Measurements from ENCODE around the gene NCKAP5.

The NCKAP5 gene

GRCh38 chr2:132751836-132752235 is 816.4 kb downstream of the NCKAP5 start:
- ChIA-PET POLR2A (no interaction called here), CTCF (no interaction called here)
- TF ChIP-seq FOXM1 (IDR thresholded peaks at IDR 0.05; ENCODE audit: borderline replicate concordance) (no peak), ARNT (IDR thresholded peaks at IDR 0.05) (no peak), SP1 (IDR thresholded peaks at IDR 0.05) (no peak), LEF1 (IDR thresholded peaks at IDR 0.05; ENCODE audit: borderline replicate concordance) (no peak), NFRKB (IDR thresholded peaks at IDR 0.05) (no peak), ZNF384 (IDR thresholded peaks at IDR 0.05) (no peak), L3MBTL2 (conservative IDR thresholded peaks at IDR 0.05) (no peak), FOXA1 (IDR thresholded peaks at IDR 0.05) (no peak), CTBP1 (IDR thresholded peaks at IDR 0.05; ENCODE audit: borderline replicate concordance) (no peak), BHLHE40 (IDR thresholded peaks at IDR 0.05; ENCODE audit: borderline replicate concordance) (no peak), HDGF (IDR thresholded peaks at IDR 0.05; ENCODE audit: borderline replicate concordance) (no peak), TARDBP (IDR thresholded peaks at IDR 0.05) (no peak), ELF4 (IDR thresholded peaks at IDR 0.05) (no peak), FOXK2 (IDR thresholded peaks at IDR 0.05) (no peak)
- no peak for DNase-seq (ENCODE audit: extremely low spot score)

DNA sequence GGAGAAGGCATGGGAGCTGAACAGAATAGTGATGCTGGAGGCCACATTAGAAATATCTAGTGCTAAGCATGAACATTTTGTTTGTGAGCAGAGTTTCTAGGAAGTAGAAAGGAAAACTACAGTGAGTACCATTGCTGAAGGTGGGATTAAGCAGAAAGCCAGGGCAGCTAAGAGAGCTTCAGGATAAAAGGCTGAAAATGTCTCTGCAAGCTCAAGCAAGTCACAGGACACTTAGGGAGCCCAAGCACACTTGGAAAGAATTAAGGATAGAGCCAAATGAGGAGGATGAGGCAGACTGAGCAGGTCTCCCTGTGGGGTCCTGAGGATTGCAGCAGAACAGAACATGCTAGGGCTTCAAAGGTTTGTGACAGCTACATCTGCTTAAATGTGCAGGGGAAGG is 817.7 kb downstream of the NCKAP5 start:
- DNase-seq (ENCODE audit: extremely low spot score), result no peak
- POLR2A ChIA-PET, result no interaction called here
- TF ChIP-seq SUZ12 (IDR thresholded peaks at IDR 0.05) (no peak), HDGF (IDR thresholded peaks at IDR 0.05; ENCODE audit: borderline replicate concordance) (no peak), L3MBTL2 (conservative IDR thresholded peaks at IDR 0.05) (no peak), PKNOX1 (IDR thresholded peaks at IDR 0.05) (no peak), TARDBP (IDR thresholded peaks at IDR 0.05) (no peak), ARNT (IDR thresholded peaks at IDR 0.05) (no peak), FOXK2 (IDR thresholded peaks at IDR 0.05) (no peak), BHLHE40 (IDR thresholded peaks at IDR 0.05; ENCODE audit: borderline replicate concordance) (no peak), ELF4 (IDR thresholded peaks at IDR 0.05) (no peak), FOXM1 (IDR thresholded peaks at IDR 0.05; ENCODE audit: borderline replicate concordance) (no peak), SP1 (IDR thresholded peaks at IDR 0.05) (no peak), FOXA1 (IDR thresholded peaks at IDR 0.05) (no peak), ZNF384 (IDR thresholded peaks at IDR 0.05) (no peak)
- CTCF ChIA-PET, result interaction anchor here (0.5 kb wide), 1 partner anchor 69 kb away, joined by 3 read pairs; no protein-coding TSS in a partner anchor

DNA sequence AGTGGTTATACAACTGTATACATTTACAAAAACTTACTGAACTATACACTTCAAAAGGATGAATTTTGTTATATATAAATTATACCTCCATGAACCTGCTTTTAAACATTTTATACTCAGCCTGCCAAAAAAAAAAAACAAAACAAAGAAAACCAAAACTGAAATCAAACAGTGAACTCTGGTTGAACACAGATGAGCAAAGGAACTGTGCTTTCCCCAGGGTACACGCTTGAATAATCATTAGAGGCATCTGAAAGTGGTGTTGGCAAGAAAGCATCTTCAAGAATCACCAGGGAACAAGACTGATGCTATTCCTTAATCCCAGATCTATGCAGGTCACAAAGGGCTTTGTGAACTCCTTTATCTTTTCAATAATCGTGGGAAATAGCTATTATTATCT is 821.2 kb downstream of the NCKAP5 start:
- CTCF ChIA-PET, result no interaction called here
- no peak for DNase-seq (ENCODE audit: extremely low spot score)

DNA sequence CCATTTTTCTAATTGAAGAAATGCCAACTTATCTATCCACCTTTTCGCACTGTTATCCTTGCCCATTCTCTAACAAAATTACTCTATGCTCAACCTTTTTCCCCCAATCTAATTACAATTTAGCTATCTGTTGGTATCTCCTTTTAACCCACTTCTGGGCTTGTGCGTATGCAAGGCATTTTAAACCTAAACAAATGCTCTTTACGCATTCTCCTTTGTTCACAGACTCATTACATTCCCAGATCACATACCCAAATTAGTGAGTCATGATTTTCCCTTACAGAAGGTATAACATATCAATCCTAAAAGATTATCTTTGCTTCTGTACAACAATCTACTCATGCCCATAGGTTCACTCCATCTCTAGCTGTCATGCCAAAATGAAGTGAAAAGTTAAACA is 826.5 kb downstream of the NCKAP5 start:
- CTCF ChIA-PET, result no interaction called here
- TF ChIP-seq BHLHE40 (IDR thresholded peaks at IDR 0.05; ENCODE audit: borderline replicate concordance) (no peak), L3MBTL2 (conservative IDR thresholded peaks at IDR 0.05) (no peak), FOXM1 (IDR thresholded peaks at IDR 0.05; ENCODE audit: borderline replicate concordance) (no peak), SUZ12 (IDR thresholded peaks at IDR 0.05) (no peak), HDGF (IDR thresholded peaks at IDR 0.05; ENCODE audit: borderline replicate concordance) (no peak), PKNOX1 (IDR thresholded peaks at IDR 0.05) (no peak), CTBP1 (IDR thresholded peaks at IDR 0.05; ENCODE audit: borderline replicate concordance) (no peak), FOXA1 (IDR thresholded peaks at IDR 0.05) (no peak), SP1 (IDR thresholded peaks at IDR 0.05) (no peak), FOXK2 (IDR thresholded peaks at IDR 0.05) (no peak), ARNT (IDR thresholded peaks at IDR 0.05) (no peak)
- no peak for DNase-seq (ENCODE audit: extremely low spot score)
- POLR2A ChIA-PET, result no interaction called here

More for the DNA sequence above, 821.2 kb downstream of the NCKAP5 start:
- TF ChIP-seq FOXA1 (IDR thresholded peaks at IDR 0.05), result no peak
- TF ChIP-seq CTBP1 (IDR thresholded peaks at IDR 0.05; ENCODE audit: borderline replicate concordance), result no peak
- no peak for TF ChIP-seq PKNOX1 (IDR thresholded peaks at IDR 0.05)
- no peak for TF ChIP-seq FOXM1 (IDR thresholded peaks at IDR 0.05; ENCODE audit: borderline replicate concordance)
- no peak for TF ChIP-seq LEF1 (IDR thresholded peaks at IDR 0.05; ENCODE audit: borderline replicate concordance)
- TF ChIP-seq L3MBTL2 (conservative IDR thresholded peaks at IDR 0.05), result no peak
- TF ChIP-seq FOXK2 (IDR thresholded peaks at IDR 0.05), result no peak
- TF ChIP-seq BHLHE40 (IDR thresholded peaks at IDR 0.05; ENCODE audit: borderline replicate concordance), result no peak
- no peak for TF ChIP-seq SP1 (IDR thresholded peaks at IDR 0.05)
- TF ChIP-seq NFRKB (IDR thresholded peaks at IDR 0.05), result no peak
- POLR2A ChIA-PET, result no interaction called here

DNA sequence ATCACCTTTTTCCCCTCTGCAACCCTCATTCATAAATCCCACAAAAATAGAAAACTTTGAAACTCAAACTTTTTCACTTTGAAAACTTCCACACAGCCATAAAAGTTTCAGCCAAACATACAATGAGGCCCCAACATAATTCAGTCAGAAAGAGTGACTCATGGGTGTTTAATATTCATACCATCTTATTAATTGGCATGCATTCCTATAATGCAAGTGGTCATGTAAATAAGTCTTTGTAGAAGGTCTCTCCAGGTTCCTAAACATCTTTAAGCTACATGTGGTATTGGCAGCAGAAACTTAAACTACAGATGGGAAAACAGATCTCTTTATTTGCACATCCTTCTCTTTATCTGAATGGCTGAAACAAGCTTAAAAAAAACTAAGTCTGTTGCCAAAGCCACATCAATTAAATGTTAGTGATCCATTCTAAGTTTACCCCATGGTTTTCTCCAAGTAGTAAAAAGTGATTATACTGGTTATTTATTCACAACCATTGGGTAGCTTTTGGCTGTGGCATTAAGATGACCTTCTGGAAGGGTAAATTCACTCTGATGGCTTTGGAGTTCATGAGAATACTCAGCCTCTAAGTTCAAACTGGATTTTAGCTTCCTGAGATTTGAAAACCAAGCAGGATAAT is 828.1 kb downstream of the NCKAP5 start:
- DNase-seq (ENCODE audit: extremely low spot score), result no peak
- no peak for TF ChIP-seq ARNT (IDR thresholded peaks at IDR 0.05)
- TF ChIP-seq HDGF (IDR thresholded peaks at IDR 0.05; ENCODE audit: borderline replicate concordance), result no peak
- TF ChIP-seq NFRKB (IDR thresholded peaks at IDR 0.05), result no peak
- TF ChIP-seq FOXM1 (IDR thresholded peaks at IDR 0.05; ENCODE audit: borderline replicate concordance), result no peak
- no peak for TF ChIP-seq L3MBTL2 (conservative IDR thresholded peaks at IDR 0.05)
- TF ChIP-seq ZNF384 (IDR thresholded peaks at IDR 0.05), result no peak
- no peak for TF ChIP-seq BHLHE40 (IDR thresholded peaks at IDR 0.05; ENCODE audit: borderline replicate concordance)
- TF ChIP-seq SP1 (IDR thresholded peaks at IDR 0.05), result no peak
- no peak for TF ChIP-seq LEF1 (IDR thresholded peaks at IDR 0.05; ENCODE audit: borderline replicate concordance)
- POLR2A ChIA-PET, result no interaction called here
- CTCF ChIA-PET, result no interaction called here

DNA sequence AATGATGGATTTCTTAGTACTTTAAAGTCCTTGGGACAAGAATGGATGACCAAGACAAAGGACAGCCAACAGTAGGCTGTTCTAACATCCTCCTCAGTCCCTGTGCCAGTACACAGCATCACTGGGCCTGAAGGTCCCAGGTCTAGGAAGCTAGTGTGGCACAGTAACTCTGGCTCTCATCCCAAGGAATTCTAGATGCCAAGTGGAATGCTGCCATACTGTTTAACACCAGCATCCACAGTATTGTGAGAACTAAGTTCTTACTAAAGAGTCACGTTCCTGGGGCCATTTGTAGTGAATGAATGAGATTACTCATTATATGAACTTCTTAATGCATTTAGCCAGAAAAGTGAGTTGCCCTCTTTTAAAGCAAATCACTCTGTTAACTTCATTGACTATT is 830.0 kb downstream of the NCKAP5 start:
- ChIA-PET CTCF (no interaction called here), POLR2A (no interaction called here)
- no peak for DNase-seq (ENCODE audit: extremely low spot score)
- TF ChIP-seq SUZ12 (IDR thresholded peaks at IDR 0.05) (no peak), ARNT (IDR thresholded peaks at IDR 0.05) (no peak), LEF1 (IDR thresholded peaks at IDR 0.05; ENCODE audit: borderline replicate concordance) (no peak), FOXK2 (IDR thresholded peaks at IDR 0.05) (no peak), SP1 (IDR thresholded peaks at IDR 0.05) (no peak), TARDBP (IDR thresholded peaks at IDR 0.05) (no peak), L3MBTL2 (conservative IDR thresholded peaks at IDR 0.05) (no peak), BHLHE40 (IDR thresholded peaks at IDR 0.05; ENCODE audit: borderline replicate concordance) (no peak), PKNOX1 (IDR thresholded peaks at IDR 0.05) (no peak)

Measured in HEK293T (cell line).